Measurements from ENCODE around the gene MT1M.

Gene MT1M

DNA sequence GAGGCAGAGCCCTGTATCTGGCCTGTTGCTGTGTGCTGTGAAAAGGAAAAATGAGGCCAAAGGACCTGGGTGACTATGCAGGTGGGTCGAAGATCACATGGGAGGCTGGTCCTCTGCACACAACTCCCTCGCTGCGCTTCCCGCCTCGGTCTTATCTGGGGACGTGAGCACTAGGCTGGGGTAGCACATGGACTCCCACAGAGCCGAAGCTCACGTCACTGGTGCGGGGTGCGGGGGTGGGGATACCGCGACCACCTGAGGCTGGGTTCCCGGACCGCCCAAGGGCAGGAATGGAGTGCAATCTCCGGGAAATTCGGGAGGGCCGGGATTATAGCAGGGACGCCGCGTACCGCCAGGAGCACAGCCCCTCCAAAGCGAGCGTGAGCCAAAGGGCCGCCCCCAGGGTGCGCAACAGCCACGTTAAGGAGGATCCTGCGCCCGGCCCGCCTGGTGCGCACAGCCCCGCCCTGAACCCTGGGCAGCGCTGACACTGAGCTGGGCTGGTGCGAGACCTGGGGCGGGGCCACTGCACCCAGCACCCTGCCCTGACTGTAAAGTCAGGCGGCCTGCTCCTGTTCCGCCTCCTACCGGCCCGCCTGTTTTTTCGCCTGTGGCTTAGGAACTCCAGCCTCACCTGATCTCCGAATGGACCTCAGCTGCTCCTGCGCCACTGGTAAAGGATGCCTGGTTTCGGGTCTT lies 10.8 kb downstream of the MT1M start:
- Histone ChIP-seq H3K4me3 (ENCODE audit: low read length) (peak overlapping the region; percentile 71), H3K4me1 (ENCODE audit: control insufficient read depth, insufficient read depth, low read length) (peaks cover 17% of the 10 kb centered on the region), H3K9me3 (ENCODE audit: control insufficient read depth, low read length) (no peaks in the 10 kb centered on the region), H3K9ac (ENCODE audit: low read length) (no peak overlapping the region), H3K27me3 (replicated peaks; ENCODE audit: control insufficient read depth, insufficient read depth, low read length) (peaks cover 34% of the 10 kb centered on the region), H3K36me3 (ENCODE audit: control insufficient read depth, insufficient read depth, low read length, severe bottlenecking) (no peaks in the 10 kb centered on the region)
- peak; percentile 45 for DNase-seq (ENCODE audit: low read depth)

DNA sequence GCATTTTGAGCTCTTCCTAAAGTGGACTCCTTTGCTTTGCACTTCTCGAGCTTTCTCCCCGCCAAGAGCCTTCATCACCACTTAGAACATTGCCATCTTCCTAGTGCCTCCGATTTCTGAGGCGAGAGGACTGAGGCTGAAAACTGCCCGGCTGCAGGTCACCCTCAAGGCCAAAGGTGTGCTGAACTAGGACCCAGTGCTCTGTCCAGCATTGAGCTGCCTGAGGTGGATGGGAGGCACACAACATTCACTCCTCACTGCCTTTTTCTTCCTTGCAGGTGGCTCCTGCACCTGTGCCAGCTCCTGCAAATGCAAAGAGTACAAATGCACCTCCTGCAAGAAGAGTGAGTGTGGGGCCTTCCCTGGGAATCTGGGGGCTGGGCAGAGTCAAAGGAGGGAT lies 11.4 kb downstream of the MT1M start:
- peak overlapping the region; percentile 71 for H3K4me3 ChIP-seq (ENCODE audit: low read length)
- no peaks in the 10 kb centered on the region for H3K9me3 ChIP-seq (ENCODE audit: control insufficient read depth, low read length)
- H3K4me1 ChIP-seq (ENCODE audit: control insufficient read depth, insufficient read depth, low read length), result peaks cover 14% of the 10 kb centered on the region
- H3K9ac ChIP-seq (ENCODE audit: low read length), result no peak overlapping the region
- no peaks in the 10 kb centered on the region for H3K36me3 ChIP-seq (ENCODE audit: control insufficient read depth, insufficient read depth, low read length, severe bottlenecking)
- DNase-seq (ENCODE audit: low read depth), result no peak
- peaks cover 40% of the 10 kb centered on the region for H3K27me3 ChIP-seq (replicated peaks; ENCODE audit: control insufficient read depth, insufficient read depth, low read length)

DNA sequence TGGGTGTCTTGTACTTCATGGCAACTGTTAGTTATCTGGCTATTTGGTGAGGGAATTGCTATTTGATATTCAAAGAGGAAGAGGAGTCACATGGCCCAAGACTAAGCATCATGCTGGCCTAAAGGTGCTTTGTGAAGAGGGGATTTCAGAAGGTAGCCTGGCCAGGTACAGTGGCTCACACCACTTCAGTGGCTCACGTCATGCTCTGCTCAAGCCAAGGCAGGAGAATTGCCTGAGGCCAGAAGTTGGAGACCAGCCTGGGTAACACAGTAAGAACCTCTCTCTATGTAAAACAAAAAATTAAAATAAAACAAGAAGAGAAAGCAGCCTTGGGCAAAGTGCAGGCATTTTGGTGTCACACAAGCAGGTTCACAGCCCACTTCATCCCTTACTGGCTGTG lies 12.9 kb downstream of the MT1M start:
- Histone ChIP-seq H3K9me3 (ENCODE audit: control insufficient read depth, low read length) (no peaks in the 10 kb centered on the region), H3K9ac (ENCODE audit: low read length) (no peak overlapping the region), H3K4me3 (ENCODE audit: low read length) (no peak overlapping the region), H3K4me1 (ENCODE audit: control insufficient read depth, insufficient read depth, low read length) (peaks cover 14% of the 10 kb centered on the region), H3K27me3 (replicated peaks; ENCODE audit: control insufficient read depth, insufficient read depth, low read length) (peaks cover 45% of the 10 kb centered on the region), H3K36me3 (ENCODE audit: control insufficient read depth, insufficient read depth, low read length, severe bottlenecking) (no peaks in the 10 kb centered on the region)
- no peak for DNase-seq (ENCODE audit: low read depth)

DNA sequence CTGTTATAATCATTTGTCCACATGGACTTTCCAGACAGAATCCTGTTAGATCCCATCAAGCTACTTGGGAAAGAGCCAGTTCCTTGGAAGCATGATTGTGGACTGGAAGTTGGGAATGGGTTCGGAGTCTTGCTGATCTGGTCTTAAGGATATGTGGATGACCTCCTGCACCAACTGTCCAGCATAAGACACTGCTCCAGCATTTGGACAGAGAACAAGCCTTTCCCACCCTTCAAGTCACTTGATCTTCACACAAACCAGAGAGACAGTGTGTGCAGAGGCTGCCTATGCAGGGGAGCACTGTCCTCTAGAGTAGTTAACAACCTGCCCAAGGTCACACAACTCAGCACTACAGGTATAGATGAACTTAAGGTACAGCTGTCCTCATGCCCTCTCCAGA lies 13.4 kb downstream of the MT1M start:
- Histone ChIP-seq H3K4me1 (ENCODE audit: control insufficient read depth, insufficient read depth, low read length) (peaks cover 14% of the 10 kb centered on the region), H3K36me3 (ENCODE audit: control insufficient read depth, insufficient read depth, low read length, severe bottlenecking) (no peaks in the 10 kb centered on the region), H3K9me3 (ENCODE audit: control insufficient read depth, low read length) (no peaks in the 10 kb centered on the region), H3K27me3 (replicated peaks; ENCODE audit: control insufficient read depth, insufficient read depth, low read length) (peaks cover 45% of the 10 kb centered on the region), H3K9ac (ENCODE audit: low read length) (no peak overlapping the region), H3K4me3 (ENCODE audit: low read length) (no peak overlapping the region)
- no peak for DNase-seq (ENCODE audit: low read depth)

DNA sequence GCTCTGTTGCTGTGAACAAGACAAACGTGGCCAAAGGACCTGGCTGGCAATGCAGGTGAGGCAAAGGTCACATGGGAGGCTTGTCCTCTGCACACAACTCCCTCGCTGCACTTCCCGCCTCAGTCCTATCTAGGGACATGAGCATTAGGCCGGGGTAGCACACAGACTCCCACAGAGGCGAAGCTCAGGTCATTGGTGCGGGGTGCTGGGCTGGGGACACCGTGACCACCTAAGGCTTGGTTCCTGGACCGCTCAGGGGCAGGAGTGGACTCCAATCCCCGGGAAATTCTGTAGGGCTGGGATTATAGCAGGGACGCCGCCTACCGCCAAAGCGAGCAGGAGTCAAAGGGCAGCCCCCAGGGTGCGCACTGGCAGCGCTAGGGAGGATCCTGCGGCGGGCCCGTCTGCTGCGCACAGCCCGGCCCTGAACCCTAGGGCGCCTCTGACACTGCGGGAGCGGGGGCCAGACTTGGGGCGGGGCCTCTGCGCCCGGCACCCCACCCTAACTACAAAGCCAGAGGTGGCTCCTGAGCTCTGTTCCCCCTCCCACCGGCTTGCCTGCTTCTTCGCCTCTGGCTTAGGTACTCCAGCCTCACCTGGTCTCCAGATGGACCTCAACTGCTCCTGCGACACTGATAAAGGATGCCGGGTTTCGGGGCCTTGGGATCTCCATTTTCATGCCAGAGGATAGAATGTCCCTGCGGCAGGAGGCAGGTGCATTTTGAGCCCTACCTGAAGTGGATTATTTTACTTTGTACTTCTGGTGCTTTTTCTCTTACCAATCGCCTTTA lies 15.4 kb downstream of the MT1M start:
- H3K36me3 ChIP-seq (ENCODE audit: control insufficient read depth, insufficient read depth, low read length, severe bottlenecking), result no peaks in the 10 kb centered on the region
- DNase-seq (ENCODE audit: low read depth), result no peak
- H3K9me3 ChIP-seq (ENCODE audit: control insufficient read depth, low read length), result no peaks in the 10 kb centered on the region
- peaks cover 45% of the 10 kb centered on the region for H3K27me3 ChIP-seq (replicated peaks; ENCODE audit: control insufficient read depth, insufficient read depth, low read length)
- no peak overlapping the region for H3K9ac ChIP-seq (ENCODE audit: low read length)
- no peak overlapping the region for H3K4me3 ChIP-seq (ENCODE audit: low read length)
- H3K4me1 ChIP-seq (ENCODE audit: control insufficient read depth, insufficient read depth, low read length), result peaks cover 21% of the 10 kb centered on the region

DNA sequence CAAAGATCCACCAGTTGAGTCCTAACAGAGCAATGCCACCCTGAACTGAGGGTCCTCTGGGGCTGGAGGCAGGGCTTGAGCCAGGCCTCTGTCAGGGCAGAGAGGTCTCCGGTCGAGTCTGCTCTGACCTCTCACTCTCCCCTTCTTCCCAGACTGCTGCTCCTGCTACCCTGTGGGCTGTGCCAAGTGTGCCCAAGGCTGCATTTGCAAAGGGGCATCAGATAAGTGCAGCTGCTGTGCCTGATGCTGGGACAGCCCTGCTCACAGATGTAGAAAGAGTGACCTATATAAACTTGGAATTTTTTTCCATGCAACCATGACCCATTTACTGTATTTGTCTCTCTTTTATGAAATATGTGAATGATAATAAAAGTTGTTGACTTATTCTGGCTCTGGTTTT lies 16.8 kb downstream of the MT1M start:
- Histone ChIP-seq H3K4me1 (ENCODE audit: control insufficient read depth, insufficient read depth, low read length) (peaks cover 16% of the 10 kb centered on the region), H3K4me3 (ENCODE audit: low read length) (no peak overlapping the region), H3K9me3 (ENCODE audit: control insufficient read depth, low read length) (no peaks in the 10 kb centered on the region), H3K36me3 (ENCODE audit: control insufficient read depth, insufficient read depth, low read length, severe bottlenecking) (no peaks in the 10 kb centered on the region), H3K9ac (ENCODE audit: low read length) (no peak overlapping the region), H3K27me3 (replicated peaks; ENCODE audit: control insufficient read depth, insufficient read depth, low read length) (peaks cover 39% of the 10 kb centered on the region)
- DNase-seq (ENCODE audit: low read depth), result no peak

DNA sequence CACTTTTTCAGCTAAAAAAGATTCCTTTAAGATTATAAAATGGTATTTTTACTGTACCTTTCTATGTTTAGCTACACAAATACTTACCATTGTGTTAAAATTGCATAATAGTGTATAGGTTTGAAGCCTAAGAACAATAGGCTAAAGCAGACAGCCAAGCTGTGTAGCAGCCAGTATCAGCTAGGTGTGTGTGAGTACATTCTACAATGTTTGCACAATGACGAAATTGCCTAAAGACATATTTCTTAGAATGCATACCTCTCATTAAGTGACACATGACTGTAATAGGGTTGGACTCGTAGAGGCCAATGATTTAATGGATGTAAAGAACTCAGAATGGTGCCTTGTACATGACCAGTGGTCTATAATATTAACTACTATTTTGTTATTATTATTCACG lies 17.4 kb downstream of the MT1M start:
- no peaks in the 10 kb centered on the region for H3K9me3 ChIP-seq (ENCODE audit: control insufficient read depth, low read length)
- no peaks in the 10 kb centered on the region for H3K36me3 ChIP-seq (ENCODE audit: control insufficient read depth, insufficient read depth, low read length, severe bottlenecking)
- H3K27me3 ChIP-seq (replicated peaks; ENCODE audit: control insufficient read depth, insufficient read depth, low read length), result peaks cover 36% of the 10 kb centered on the region
- no peak for DNase-seq (ENCODE audit: low read depth)
- H3K4me1 ChIP-seq (ENCODE audit: control insufficient read depth, insufficient read depth, low read length), result peaks cover 16% of the 10 kb centered on the region
- H3K4me3 ChIP-seq (ENCODE audit: low read length), result no peak overlapping the region
- H3K9ac ChIP-seq (ENCODE audit: low read length), result no peak overlapping the region

DNA sequence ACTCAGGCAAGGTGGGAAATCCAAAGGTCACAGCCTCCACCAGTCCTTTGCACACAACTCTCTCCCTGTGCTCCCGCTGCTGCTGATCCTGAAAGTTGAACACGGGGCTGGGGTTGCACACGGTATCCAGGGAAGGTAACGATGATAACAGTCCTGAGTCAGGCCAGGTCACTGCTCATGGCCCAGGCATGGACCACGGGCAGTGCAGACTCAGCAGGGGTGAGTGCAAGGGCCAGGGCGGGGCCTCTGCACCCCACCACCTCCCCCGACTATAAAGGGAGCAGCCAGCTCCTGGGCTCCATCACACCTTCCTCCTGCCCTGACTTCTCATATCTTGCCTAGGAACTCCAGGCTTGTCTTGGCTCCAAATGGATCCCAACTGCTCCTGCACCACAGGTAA lies 19.1 kb downstream of the MT1M start, which contains the start of gene MT1B:
Gene MT1B, plus strand, starts transcription at position 301 of the 400 bp plus-strand sequence. Its CDS starts 68 bp downstream, at position 369.
- Histone ChIP-seq H3K9me3 (ENCODE audit: control insufficient read depth, low read length) (no peaks in the 10 kb centered on the region), H3K4me1 (ENCODE audit: control insufficient read depth, insufficient read depth, low read length) (peaks cover 16% of the 10 kb centered on the region), H3K4me3 (ENCODE audit: low read length) (no peak within 1 kb of the TSS), H3K27me3 (replicated peaks; ENCODE audit: control insufficient read depth, insufficient read depth, low read length) (peaks cover 25% of the 10 kb centered on the region), H3K36me3 (ENCODE audit: control insufficient read depth, insufficient read depth, low read length, severe bottlenecking) (no peaks in the 10 kb centered on the region), H3K9ac (ENCODE audit: low read length) (no peak within 1 kb of the TSS)
- no peak for DNase-seq (ENCODE audit: low read depth)

DNA sequence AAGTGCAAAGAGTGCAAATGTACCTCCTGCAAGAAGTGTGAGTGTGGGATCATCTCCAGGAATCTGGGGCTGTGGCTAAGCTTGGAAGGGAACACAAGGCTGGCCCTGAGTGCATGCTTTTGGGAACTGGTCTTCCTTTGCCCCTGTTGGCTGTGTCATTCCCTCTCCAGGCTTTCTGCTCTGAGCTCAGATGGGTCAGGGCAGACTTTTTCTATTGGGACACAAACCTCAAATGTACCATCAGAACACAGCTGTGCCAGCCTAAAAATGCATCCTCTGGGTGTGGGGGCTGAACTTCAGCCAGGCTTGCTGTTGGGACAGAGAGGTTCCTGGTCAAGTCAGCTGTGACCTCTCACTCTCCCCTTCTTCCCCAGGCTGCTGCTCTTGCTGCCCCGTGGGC lies 20.1 kb downstream of the MT1M start:
- Histone ChIP-seq H3K4me3 (ENCODE audit: low read length) (no peak overlapping the region), H3K27me3 (replicated peaks; ENCODE audit: control insufficient read depth, insufficient read depth, low read length) (peaks cover 16% of the 10 kb centered on the region), H3K36me3 (ENCODE audit: control insufficient read depth, insufficient read depth, low read length, severe bottlenecking) (no peaks in the 10 kb centered on the region), H3K9ac (ENCODE audit: low read length) (no peak overlapping the region), H3K4me1 (ENCODE audit: control insufficient read depth, insufficient read depth, low read length) (peaks cover 18% of the 10 kb centered on the region), H3K9me3 (ENCODE audit: control insufficient read depth, low read length) (no peaks in the 10 kb centered on the region)
- no peak for DNase-seq (ENCODE audit: low read depth)

DNA sequence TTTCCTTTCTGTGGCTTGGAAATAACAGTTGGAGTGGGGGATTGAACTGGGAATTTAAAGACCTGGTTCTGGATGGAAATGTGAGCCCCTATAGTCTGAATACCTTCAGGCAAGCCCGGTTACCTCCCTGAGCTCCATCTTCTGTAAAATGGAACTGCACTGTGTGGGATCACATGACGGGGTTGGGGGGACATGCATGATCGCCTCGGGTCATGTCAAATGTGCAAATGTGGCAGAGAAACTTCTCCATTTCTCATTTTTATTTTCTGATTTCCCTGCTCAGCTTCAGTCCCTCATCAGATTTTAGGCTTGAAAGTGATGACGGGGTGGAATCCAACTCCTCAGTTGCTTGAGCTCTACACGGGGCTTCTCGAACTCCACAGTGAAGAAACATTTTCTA lies 20.8 kb downstream of the MT1M start:
- Histone ChIP-seq H3K27me3 (replicated peaks; ENCODE audit: control insufficient read depth, insufficient read depth, low read length) (peaks cover 15% of the 10 kb centered on the region), H3K9me3 (ENCODE audit: control insufficient read depth, low read length) (no peaks in the 10 kb centered on the region)

DNA sequence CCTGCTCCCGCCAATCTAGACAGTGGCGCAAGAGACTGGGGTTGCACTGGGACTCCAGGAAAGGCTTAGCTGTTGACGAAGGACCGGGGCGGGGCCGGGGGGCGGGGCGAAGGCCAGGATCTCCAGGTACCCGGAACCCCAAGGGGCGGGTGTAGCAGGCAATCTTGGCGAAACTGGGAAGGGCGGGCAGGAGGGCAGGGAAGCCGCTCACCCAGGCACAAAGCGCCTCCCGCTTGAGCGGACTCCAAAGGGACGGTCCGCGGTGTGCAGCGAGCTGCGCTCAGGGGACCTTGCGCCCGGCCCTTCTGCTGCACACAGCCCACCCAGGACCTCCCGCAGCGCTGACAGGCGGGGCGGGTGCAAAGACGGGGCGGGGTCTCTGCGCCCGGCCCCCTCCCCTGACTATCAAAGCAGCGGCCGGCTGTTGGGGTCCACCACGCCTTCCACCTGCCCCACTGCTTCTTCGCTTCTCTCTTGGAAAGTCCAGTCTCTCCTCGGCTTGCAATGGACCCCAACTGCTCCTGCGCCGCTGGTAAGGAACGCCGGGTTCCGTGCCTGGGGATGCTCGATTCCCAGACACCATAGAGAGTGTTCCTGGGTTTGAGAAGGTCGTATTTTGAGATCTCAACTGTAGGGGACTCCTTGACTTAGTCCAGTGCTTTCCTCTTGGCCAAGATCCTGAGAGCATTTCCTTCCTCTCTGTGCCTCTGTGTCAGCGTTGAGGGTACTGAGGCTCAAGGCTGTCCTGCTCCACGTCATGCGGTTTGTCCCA lies 25.3 kb downstream of the MT1M start, which contains the start of gene MT1F:
Gene MT1F, plus strand, starts transcription at position 405 of the 772 bp plus-strand sequence. Its CDS starts 100 bp downstream, at position 505.
- Histone ChIP-seq H3K9ac (ENCODE audit: low read length) (peak within 1 kb of the TSS; percentile 17), H3K36me3 (ENCODE audit: control insufficient read depth, insufficient read depth, low read length, severe bottlenecking) (no peaks in the 10 kb centered on the region), H3K4me3 (ENCODE audit: low read length) (peak within 1 kb of the TSS; percentile 70), H3K4me1 (ENCODE audit: control insufficient read depth, insufficient read depth, low read length) (peaks cover 16% of the 10 kb centered on the region), H3K27me3 (replicated peaks; ENCODE audit: control insufficient read depth, insufficient read depth, low read length) (peaks cover 38% of the 10 kb centered on the region), H3K9me3 (ENCODE audit: control insufficient read depth, low read length) (no peaks in the 10 kb centered on the region)
- peak; percentile 32 for DNase-seq (ENCODE audit: low read depth)

More for the DNA sequence above, 20.8 kb downstream of the MT1M start:
- H3K4me1 ChIP-seq (ENCODE audit: control insufficient read depth, insufficient read depth, low read length), result peaks cover 23% of the 10 kb centered on the region
- DNase-seq (ENCODE audit: low read depth), result no peak
- H3K36me3 ChIP-seq (ENCODE audit: control insufficient read depth, insufficient read depth, low read length, severe bottlenecking), result no peaks in the 10 kb centered on the region
- H3K4me3 ChIP-seq (ENCODE audit: low read length), result no peak overlapping the region
- no peak overlapping the region for H3K9ac ChIP-seq (ENCODE audit: low read length)
